Smooth muscle cell (in vitro differentiated cells): Measurements from ENCODE around the gene DLEC1. TPM values are rescaled to one million over a fixed set of nuclear protein-coding genes. Genes with fewer than 3 reads are reported as not detected.

Experiments used
- DNase-seq: peaks from one replicate; lab custom pipeline; 2025; ENCODE audit not compliant: unreplicated experiment; lab: John Stamatoyannopoulos, UW
- H2AFZ ChIP-seq: fragments of 200-600 bp; sonication (generic); 2 replicates; pipeline ENCODE4 v1.6.0; 2016; ENCODE audit warnings: antibody characterized with exemption, low read depth, mild to moderate bottlenecking
- H3F3A ChIP-seq: fragments of 200-600 bp; sonication (generic); 2 replicates; pipeline ENCODE4 v1.6.0; 2017; ENCODE audit warnings: antibody characterized with exemption, low read depth
- H3K27ac ChIP-seq: fragments of 200-600 bp; sonication (generic); 2 replicates; pipeline ENCODE4 v1.5.1; 2016; ENCODE audit warnings: low read depth, mild to moderate bottlenecking
- H3K27me3 ChIP-seq: fragments of 200-600 bp; sonication (generic); 2 replicates; pipeline ENCODE4 v1.6.1; 2016; ENCODE audit warnings: low read depth, mild to moderate bottlenecking
- H3K36me3 ChIP-seq: fragments of 200-600 bp; sonication (generic); 2 replicates; pipeline ENCODE4 v1.5.1; 2016; ENCODE audit warnings: low read depth
- H3K4me1 ChIP-seq: fragments of 200-600 bp; sonication (generic); 2 replicates; pipeline ENCODE4 v1.5.1; 2016; ENCODE audit warnings: low read depth
- H3K4me2 ChIP-seq: fragments of 200-600 bp; sonication (generic); 2 replicates; pipeline ENCODE4 v1.6.0; 2016; ENCODE audit warnings: mild to moderate bottlenecking
- H3K4me3 ChIP-seq: fragments of 200-600 bp; sonication (generic); 2 replicates; pipeline ENCODE4 v1.5.1; 2016; ENCODE audit warnings: mild to moderate bottlenecking
- H3K79me2 ChIP-seq: fragments of 200-600 bp; sonication (generic); 2 replicates; pipeline ENCODE4 v1.6.0; 2016; ENCODE audit warnings: low read depth, mild to moderate bottlenecking
- H3K9ac ChIP-seq: fragments of 200-600 bp; sonication (generic); 2 replicates; pipeline ENCODE4 v1.6.0; 2016; ENCODE audit warnings: low read depth
- H3K9me3 ChIP-seq: fragments of 200-600 bp; sonication (generic); replicated peaks from 2 replicates; pipeline ENCODE4 v1.5.1; 2016; ENCODE audit warnings: low read depth
- H4K20me1 ChIP-seq: fragments of 200-600 bp; sonication (generic); 2 replicates; pipeline ENCODE4 v1.6.0; 2016; ENCODE audit warnings: low read depth
- CTCF ChIP-seq: fragments of 200-600 bp; sonication (generic); IDR thresholded peaks from 2 replicates; pipeline ENCODE4 v1.5.1; 2017; ENCODE audit warnings: borderline replicate concordance, mild to moderate bottlenecking, antibody characterized with exemption; ENCODE audit not compliant: insufficient read depth, poor library complexity, severe bottlenecking
- whole genome bisulfite sequencing: methylation state at CpG from one replicate; pipeline ENCODE4 v1.1.7; 2016; ENCODE audit warnings: low lambda C conversion rate; 5-methylcytosine and 5-hydroxymethylcytosine counted together
- polyA plus RNA-seq: library from polyadenylated mRNA; unstranded; fragments of >200 nt; fragmentation: Nextera tagmentation; extraction: Ambion mirVana; gene quantifications from 2 replicates; pipeline ENCODE4 v1.2.1, GENCODE V29; 2016
- total RNA-seq: library from RNA; depleted of rRNA; stranded (reverse); fragments of >200 nt; gene quantifications from 2 replicates; pipeline ENCODE4 v1.2.3, GENCODE V29; 2014

Gene DLEC1
- total and polyA plus RNA-seq, 2 experiments from 2014 or later, result 0.27 to 0.61 TPM

GRCh38 chr3:38115645-38116427 is 76.8 kb downstream of the DLEC1 start:
- Histone ChIP-seq H2AFZ (no peak overlapping the region), H3K27me3 (no peaks in the 10 kb centered on the region), H3K36me3 (no peaks in the 10 kb centered on the region), H3K27ac (no peak overlapping the region), H4K20me1 (no peaks in the 10 kb centered on the region), H3K4me2 (no peak overlapping the region), H3K79me2 (no peaks in the 10 kb centered on the region), H3K9me3 (no peaks in the 10 kb centered on the region), H3K9ac (no peak overlapping the region), H3F3A (no peaks in the 10 kb centered on the region), H3K4me3 (no peak overlapping the region), H3K4me1 (no peaks in the 10 kb centered on the region)
- no peak for TF ChIP-seq CTCF
- 88% methylated on average over 9 of the region's 9 CpGs for WGBS
- DNase-seq, result no peak

DNA sequence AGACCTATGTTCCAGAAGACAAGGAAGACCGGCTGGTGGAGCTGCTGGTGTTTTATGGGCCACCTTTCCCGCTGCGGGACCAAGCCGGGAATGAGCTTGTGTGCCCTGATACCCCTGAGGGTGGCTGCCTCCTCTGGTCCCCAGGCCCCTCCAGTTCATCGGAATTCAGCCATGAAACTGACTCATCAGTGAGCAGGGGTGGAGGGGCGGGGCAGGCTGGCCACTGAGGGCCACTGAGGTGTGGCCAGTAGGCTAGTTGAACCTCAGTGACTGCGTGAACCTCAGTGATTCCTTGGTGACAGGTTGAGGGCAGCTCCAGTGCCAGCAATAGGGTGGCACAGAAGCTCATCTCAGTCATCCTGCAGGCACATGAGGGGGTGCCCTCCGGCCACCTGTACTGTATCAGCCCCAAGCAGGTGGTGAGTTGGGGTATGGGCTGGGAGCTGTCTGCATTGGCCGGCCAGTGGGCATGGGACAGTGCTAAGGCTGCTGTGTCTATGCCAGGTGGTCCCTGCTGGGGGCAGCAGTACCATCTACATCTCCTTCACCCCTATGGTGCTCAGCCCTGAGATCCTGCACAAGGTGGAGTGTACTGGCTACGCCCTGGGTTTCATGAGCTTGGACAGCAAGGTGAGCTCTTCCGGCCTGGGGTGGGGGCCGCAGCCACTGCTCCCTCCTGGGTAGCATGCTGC is 77.6 kb downstream of the DLEC1 start:
- Histone ChIP-seq H3K4me1 (no peaks in the 10 kb centered on the region), H3K4me2 (no peak overlapping the region), H3K4me3 (no peak overlapping the region), H3K79me2 (no peaks in the 10 kb centered on the region), H3F3A (no peaks in the 10 kb centered on the region), H3K36me3 (no peaks in the 10 kb centered on the region), H3K27ac (no peak overlapping the region), H3K9ac (no peak overlapping the region), H3K9me3 (no peaks in the 10 kb centered on the region), H2AFZ (no peak overlapping the region), H3K27me3 (no peaks in the 10 kb centered on the region), H4K20me1 (no peaks in the 10 kb centered on the region)
- no peak for TF ChIP-seq CTCF
- WGBS, result 95% methylated on average over 12 of the region's 12 CpGs
- no peak for DNase-seq

GRCh38 chr3:38117163-38117716 is 78.2 kb downstream of the DLEC1 start:
- no peak overlapping the region for H3K4me3 ChIP-seq
- no peak for DNase-seq
- H2AFZ ChIP-seq, result no peak overlapping the region
- H3K9ac ChIP-seq, result no peak overlapping the region
- 98% methylated on average over 10 of the region's 10 CpGs for WGBS
- no peaks in the 10 kb centered on the region for H3K4me1 ChIP-seq
- H3K27ac ChIP-seq, result no peak overlapping the region
- TF ChIP-seq CTCF, result no peak
- no peaks in the 10 kb centered on the region for H3K36me3 ChIP-seq
- no peak overlapping the region for H3K4me2 ChIP-seq
- H4K20me1 ChIP-seq, result no peaks in the 10 kb centered on the region
- no peaks in the 10 kb centered on the region for H3K79me2 ChIP-seq
- no peaks in the 10 kb centered on the region for H3K27me3 ChIP-seq
- no peaks in the 10 kb centered on the region for H3K9me3 ChIP-seq
- H3F3A ChIP-seq, result no peaks in the 10 kb centered on the region
